Measurements from ENCODE around the gene REV3L. TPM values are rescaled to one million over a fixed set of nuclear protein-coding genes. Genes with fewer than 3 reads are reported as not detected.

The REV3L gene
- 5.1 to 9.3 TPM (median 7.1 TPM) in 5 replicates for total RNA-seq (2022; extraction: Qiagen RNA extraction; ENCODE audit: low read depth)

DNA sequence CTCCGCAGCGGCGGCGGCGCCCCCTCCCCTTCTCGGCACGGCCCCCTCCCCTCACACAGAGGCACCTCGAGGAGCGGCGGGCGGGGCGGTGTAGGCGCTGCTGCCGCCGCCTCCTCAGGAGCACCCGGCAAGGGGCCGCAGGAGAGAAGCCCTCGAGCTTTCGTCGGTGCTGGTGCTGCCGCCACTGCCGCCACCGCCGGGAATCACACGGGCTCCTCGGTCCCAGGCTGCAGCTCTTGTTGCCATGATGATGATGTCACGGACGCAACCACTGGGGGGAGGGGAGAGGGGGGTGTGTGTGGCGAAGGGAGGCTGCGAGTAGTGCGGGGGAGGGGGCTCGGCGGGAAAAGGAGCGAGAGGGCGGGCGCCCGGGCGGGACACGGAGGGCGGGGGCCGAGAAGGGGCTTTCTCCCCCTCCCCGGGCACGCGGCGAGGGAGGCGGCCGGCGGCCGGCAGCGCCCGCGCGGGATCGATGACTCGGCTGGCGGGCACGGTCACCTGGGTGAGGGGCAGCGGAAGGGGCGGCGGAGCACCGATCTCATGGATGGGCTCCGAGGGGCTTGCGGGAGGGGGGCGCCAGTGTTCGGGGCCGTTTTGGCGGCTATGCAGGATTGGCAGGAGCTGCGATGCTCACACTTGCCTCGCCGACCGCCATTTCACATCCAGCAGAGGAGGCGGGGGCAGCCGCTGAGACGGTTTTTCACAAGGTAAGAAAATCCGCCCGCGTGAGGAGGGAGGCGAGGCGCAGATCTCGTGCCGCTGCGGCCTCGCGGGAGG, at the start of gene REV3L:
TSS of gene REV3L (minus strand) at position 260 of the 777 bp plus-strand sequence. CDS start 330 bp downstream, outside the sequence.

Other genes with a start within 250 kb of the REV3L start
- gene TRAF3IP2, start 122.7 kb upstream of the REV3L start, total RNA-seq (2022; extraction: Qiagen RNA extraction; ENCODE audit: low read depth) = 11.2 to 14.8 TPM (median 12.4 TPM) in 5 replicates

Measured in A549 treated with ZK216348 at 1 μM for 4 hours (cell line).